ENCODE results near the gene AGAP1.

The AGAP1 gene

DNA sequence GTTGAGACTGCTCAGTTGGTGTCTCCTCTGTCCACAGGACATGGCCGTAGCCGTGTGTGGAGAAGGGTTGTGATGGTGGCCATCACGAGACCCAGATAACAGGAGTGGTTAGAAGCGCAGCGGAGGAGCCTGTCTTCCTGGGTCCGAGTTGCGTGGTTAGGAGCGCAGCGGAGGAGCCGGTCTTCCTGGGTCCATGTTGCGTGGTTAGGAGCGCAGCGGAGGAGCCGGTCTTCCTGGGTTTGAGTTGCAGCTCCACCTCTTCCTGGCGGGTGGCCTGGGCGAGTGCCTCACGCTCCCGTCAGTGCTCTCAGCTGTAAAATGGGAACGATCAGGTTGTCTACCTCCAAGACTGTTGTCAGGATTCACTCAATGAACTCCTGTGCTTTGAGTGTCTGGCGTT, 498.2 kb downstream of the AGAP1 start:
- DNase-seq (ENCODE audit: low read depth in 2 of 2) = no peak

GRCh38 chr2:235996419-235996818, 502.6 kb downstream of the AGAP1 start:
- no peak for DNase-seq (ENCODE audit: low read depth in 2 of 2)

DNA sequence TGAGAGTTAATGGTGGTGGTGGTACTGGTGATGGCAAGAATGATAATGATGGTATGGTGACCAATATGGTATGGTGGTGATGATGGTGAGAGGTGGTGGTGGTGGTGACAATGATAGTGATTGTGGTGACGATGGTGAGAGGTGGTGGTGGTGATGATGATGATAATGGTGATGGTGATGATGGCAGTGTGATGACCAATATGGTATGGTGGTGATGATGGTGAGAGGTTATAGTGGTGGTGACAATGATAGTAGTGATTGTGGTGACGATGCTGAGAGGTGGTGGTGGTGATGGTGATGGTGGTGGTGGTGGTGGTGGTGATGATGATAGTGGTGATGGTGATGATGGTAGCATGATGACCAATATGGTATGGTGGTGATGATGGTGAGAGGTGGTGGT, 505.2 kb downstream of the AGAP1 start:
- DNase-seq (ENCODE audit: low read depth in 2 of 2) = no peak

GRCh38 chr2:236001166-236001828, 507.5 kb downstream of the AGAP1 start:
- no peak for DNase-seq (ENCODE audit: low read depth in 2 of 2)

- DNase-seq (ENCODE audit: low read depth in 2 of 2) = no peak
These were observed 508.0 kb downstream of the AGAP1 start for GRCh38 chr2:236001854-236002253.

- DNase-seq (ENCODE audit: low read depth in 2 of 2) = no peak
These were observed 514.2 kb downstream of the AGAP1 start for GRCh38 chr2:236008006-236008405.

GRCh38 chr2:236008857-236009256, 515.0 kb downstream of the AGAP1 start:
- no peak for DNase-seq (ENCODE audit: low read depth in 2 of 2)

GRCh38 chr2:236010920-236011685, 517.3 kb downstream of the AGAP1 start:
- DNase-seq (ENCODE audit: low read depth in 2 of 2) = no peak

GRCh38 chr2:236012155-236012554, 518.3 kb downstream of the AGAP1 start:
- DNase-seq (ENCODE audit: low read depth in 2 of 2) = no peak

GRCh38 chr2:236014408-236015131, 520.7 kb downstream of the AGAP1 start:
- DNase-seq (ENCODE audit: low read depth in 2 of 2) = no peak

DNA sequence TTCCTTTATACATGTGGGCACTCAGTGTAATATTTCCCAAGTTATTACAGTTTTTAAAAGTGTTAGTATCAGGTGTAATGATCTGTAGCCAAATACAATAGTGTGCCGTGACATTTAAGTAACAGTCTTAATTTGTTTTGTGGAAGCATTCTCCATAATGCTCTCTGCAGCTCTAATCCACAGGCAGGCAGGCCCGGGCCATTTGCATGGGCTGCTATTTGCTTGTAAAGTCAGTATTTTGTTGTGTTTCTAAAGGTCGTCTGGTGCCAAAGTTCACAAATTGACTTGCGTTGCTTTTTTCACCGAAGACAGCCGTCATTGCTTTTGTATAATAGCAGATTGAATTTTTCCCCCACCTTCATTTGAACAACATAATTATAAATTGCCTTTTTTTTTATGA, 521.3 kb downstream of the AGAP1 start:
- no peak for DNase-seq (ENCODE audit: low read depth in 2 of 2)

- DNase-seq (ENCODE audit: low read depth in 2 of 2) = no peak
These were observed 522.7 kb downstream of the AGAP1 start for GRCh38 chr2:236016496-236016895.

DNA sequence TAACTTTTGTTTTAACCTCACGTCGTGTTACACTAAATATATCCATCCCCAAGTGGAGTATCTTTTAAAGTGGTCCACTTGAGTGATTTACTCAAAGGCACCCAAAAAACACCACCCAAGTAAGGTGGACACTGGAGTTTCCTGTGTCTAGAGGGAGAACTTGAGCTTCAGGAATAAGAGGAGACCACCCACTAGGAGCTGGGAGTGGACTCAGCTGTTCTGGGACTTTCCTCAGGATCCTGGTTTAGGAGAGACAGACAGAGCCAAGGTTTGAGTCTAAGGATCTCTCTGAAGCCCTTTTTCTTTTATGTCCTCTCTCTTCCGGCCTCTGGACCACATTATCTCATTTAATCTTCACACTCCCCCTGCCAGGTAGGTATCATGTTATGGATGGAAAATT, 523.6 kb downstream of the AGAP1 start:
- no peak for DNase-seq (ENCODE audit: low read depth in 2 of 2)

- no peak for DNase-seq (ENCODE audit: low read depth in 2 of 2)
These were observed 525.6 kb downstream of the AGAP1 start for GRCh38 chr2:236019434-236019833.

DNA sequence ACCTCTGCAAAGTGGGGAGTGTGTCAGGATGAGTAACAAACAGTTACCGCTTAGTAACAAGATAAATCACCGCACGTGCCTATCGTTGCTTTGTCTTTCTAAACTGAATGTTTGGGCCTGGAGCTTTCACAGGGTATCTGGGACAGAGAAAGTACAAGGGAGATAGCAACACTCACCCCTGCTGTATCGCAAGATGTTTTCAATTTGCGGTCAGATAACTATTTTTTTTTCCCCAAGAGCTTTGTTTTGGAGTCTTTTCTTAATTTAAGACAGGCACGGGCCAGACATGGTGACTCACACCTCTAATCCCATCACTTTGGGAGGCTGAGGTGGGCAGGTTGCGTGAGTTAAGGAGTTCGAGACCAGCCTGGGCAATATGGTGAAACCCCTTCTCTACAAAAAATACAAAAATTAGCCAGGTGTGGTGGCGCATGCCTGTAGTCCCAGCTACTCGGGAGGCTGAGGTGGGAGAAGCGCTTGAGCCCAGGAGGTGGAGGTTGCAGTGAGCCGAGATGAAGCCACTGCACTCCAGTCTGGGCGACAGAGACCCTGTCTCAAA, 527.7 kb downstream of the AGAP1 start:
- no peak for DNase-seq (ENCODE audit: low read depth in 2 of 2)

DNA sequence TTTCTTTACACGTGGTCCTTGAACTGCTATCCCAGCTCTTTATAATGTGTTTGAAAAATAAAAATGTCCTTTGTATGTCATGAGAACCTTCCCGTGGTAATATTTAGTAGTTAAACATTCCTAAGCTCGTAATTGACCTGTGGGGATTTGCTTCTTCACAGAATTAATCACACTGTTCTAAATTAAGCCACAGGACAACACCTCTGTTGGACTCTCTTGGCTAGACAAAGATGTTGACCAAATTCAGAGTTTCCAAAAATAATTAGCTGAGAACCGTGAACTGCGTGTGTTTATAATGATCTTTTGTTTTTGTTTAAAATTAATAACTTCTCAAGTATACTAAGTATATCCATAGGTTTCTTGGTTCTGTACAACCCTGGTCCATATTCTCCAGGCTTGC, 528.3 kb downstream of the AGAP1 start:
- no peak for DNase-seq (ENCODE audit: low read depth in 2 of 2)

- DNase-seq (ENCODE audit: low read depth in 2 of 2) = no peak
These were observed 532.0 kb downstream of the AGAP1 start for GRCh38 chr2:236025892-236026291.

DNA sequence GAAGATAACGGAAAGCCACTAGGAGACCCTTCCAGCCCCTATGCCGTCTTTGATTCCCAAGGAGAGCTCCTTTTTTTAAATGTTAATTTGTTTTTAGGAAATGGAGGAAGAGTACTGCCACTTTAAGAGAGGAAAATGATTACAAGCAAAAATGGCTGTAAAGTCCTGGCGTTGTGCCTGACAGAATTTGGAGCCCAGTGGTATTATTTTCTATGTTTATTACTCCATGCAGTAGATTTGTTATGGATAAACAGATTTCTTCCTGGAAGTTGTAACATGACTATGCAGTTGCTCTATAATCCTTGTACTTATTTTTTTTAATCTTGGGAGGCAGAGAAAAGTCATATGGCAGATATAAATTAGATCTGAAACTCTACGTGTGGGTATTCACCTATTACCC, 533.0 kb downstream of the AGAP1 start:
- DNase-seq (ENCODE audit: low read depth in 2 of 2) = no peak

GRCh38 chr2:236028066-236028465, 534.2 kb downstream of the AGAP1 start:
- no peak for DNase-seq (ENCODE audit: low read depth in 2 of 2)

DNA sequence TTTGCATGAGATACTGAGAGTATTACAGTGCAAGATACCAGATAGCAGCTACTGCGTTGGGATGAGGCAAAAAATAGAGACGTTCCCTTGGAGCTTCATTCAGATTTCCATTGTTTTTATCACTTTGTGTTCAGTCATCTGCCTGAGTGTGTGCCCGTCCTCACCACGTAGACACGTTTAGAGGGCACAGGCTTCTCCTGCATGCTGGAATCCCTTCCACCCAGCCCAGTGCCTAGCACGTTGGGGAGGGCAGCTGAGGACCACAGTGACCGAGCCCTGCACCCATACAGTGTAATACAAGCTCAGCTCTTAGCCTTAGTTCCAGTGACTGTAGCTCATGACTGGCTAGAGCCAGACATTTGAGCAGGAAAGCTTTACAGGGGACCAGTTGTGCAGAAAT, 539.6 kb downstream of the AGAP1 start:
- DNase-seq (ENCODE audit: low read depth in 2 of 2) = no peak

GRCh38 chr2:236034974-236035373, 541.1 kb downstream of the AGAP1 start:
- no peak for DNase-seq (ENCODE audit: low read depth in 2 of 2)

DNA sequence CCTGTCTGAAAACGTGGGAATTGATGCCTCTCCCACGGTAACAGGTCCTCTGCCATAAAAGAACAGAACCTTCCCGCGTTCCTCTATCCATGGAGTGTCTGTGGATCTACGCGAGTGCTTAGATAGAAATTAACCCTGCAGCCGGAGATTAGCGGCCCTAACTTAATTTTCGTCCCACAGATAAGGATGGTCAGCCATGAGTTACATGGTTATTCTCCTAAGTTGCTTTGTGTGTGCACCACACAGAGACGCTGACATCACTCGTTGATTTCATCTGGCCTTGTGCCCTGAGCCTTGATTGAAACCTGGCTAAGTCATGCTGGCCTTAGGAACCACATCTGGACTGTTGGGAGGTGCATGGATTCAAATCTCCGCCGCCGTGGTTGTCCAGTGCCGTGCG, 542.2 kb downstream of the AGAP1 start:
- no peak for DNase-seq (ENCODE audit: low read depth in 2 of 2)

GRCh38 chr2:236038096-236038495, 544.3 kb downstream of the AGAP1 start:
- DNase-seq (ENCODE audit: low read depth in 2 of 2) = no peak

Measured in stimulated activated CD4-positive, alpha-beta T cell treated with anti-CD3 and anti-CD28 coated beads, Interleukin-1b, Interleukin-23, amount 100 ng/mL, for 4 hours (primary cell).